Heart left ventricle (tissue), 13 donors: ENCODE results near the gene TACR1.

Source experiments
- CTCF ChIP-seq, 12 donors: fragments of 200-600 bp; sonication (generic) in 4 of 12; IDR thresholded peaks; one replicate each; pipeline versions ENCODE4 v1.5.0 to v1.8.0; 2018 to 2022; ENCODE audit warnings: antibody characterized with exemption in 12 of 12, mild to moderate bottlenecking in 5 of 12
- POLR2A ChIP-seq, 2 donors: fragments of 450-650 bp; IDR thresholded peaks; one replicate each; pipeline ENCODE4 v1.6.1; 2017; ENCODE audit warnings: antibody characterized with exemption in 2 of 2, mild to moderate bottlenecking in 2 of 2, moderate library complexity in 2 of 2
- donor health status: ischemic (EF 13 %, LVEDD 7.1; RV severe dilation, severe dysfunction).
- donor health status: DM: no; HTN: yes; CAD: no.
- donor health status: DM: no; HTN: no; CAD: no.
- donor health status: ischemic (EF 25% LVEDD 6.9; RV normal size, moderate dysfunction).
- donor health status: ischemic (EF 25% LVEDD 5.7; RV mildly dilated, moderate dysfunction).
- donor health status: ischemic (EF 35%, LVEDD 5.7; RV mildly dilated, moderate dysfunction).
- donor health status: nonischemic (EF 11% LVEDD 7.7; RV severe dilation, severe dysfunction).
- donor health status: DM: yes; HTN: yes; CAD: no.
- donor health status: PGD.
- donor health status: ischemic (EF 29% LVEDD 5.4; RV normal size, mild dysfunction).
- donor health status: nonischemic (EF 23%, LVEDD 6.1; RV moderate dilation, normal function).

DNA sequence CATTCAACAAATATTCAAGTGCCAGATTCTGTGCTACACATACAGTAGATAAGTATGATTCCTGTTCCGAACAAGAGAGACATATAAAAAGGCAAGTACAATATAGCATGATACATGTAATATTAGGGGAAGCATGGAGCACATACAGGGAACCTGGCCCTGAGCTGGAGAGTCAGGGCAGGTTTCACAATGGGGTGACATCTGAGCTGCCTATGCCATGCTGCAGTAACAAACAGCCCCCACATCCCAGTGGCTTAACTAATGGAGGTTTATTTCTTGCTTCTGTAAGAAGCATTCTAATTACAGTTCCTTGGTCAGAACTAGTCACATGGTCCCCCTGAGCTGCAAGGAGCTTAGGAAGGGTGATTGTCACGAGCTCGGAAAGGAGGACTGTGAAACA, 27.3 kb upstream of the TACR1 start:
- TF ChIP-seq CTCF (IDR thresholded peaks at IDR 0.05) (no peak), POLR2A (IDR thresholded peaks at IDR 0.05) (no peak)
